GM10847 (cell line): Measurements from ENCODE around the gene GPR132.

Experiments
- POLR2A ChIP-seq: IDR thresholded peaks from 2 replicates; pipeline ENCODE4 v1.6.1; 2011; ENCODE audit not compliant: insufficient read length; ENCODE audit errors: extremely low read depth

The GPR132 gene

DNA sequence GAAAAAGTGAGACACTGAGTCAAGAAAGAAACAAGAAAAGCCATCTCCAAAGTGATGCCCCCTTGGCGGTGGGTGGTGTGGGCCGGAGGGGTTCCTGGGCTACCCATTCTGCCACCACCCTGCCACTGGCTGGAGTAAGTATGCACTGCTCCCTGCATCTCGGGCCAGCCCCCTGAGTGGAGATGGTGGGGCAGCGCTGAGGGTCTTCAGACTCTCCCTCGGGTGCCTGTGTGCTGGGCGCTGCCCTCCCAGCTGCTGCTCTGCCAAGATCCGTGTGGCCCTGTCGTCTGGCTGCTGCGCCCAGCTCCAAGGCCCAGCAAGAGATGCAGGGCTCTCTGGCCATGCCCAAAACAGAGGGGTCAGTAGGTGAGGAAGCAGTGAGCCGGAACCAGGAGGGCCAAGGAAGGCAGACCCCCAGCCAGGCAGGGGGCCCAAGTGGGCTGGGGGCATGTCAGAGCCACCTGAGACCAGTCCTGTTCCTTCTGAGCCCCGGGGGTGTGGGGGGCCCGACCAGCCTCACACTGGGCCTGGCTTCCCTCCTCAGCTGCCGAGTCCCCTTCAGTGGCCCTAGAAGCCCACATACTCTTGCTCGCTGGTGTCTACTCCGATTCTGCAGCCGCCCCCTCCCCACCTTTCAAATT, 5.2 kb downstream of the GPR132 start:
- peak; percentile 7 for TF ChIP-seq POLR2A

DNA sequence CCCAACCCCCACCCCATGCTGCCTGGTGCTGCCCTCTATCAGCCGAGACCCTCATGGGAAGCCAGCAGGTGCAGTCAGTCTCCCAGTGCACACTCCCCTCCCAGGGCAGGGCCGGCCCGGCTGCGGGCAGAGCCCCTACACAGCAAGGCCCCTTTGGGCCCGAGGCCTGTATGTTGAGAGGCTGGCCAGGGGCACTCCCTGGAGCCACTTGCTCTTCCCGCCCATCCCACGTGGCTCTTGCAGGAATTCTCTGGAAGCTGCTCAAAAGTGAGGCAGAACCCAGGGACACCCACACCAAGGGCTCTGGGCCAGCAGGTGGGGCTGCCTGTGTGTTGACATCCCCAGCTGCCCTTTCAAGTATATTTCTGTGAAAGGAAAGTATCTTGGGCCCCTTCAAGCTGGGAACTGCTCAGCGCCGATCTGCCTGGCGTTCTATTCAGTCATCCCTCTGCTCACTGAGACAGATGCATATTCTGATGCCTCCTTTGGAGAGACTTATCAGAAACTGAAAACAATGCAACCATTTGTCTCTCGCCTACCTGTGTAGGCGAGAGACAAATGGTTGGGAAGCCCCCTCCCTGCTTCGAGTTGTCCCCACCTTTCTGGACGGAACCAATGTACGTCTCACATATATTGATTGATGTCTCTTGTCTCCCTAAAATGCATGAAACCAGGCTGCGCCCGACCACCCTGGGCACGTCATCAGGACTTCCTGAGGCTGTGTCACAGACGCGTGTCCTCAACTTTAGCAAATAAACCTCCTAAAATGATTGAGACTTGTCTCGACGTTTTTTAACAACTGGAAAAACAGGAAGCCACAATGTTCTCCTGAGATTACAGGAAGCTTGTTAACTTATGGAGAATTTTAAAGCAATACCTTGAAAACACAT, 6.0 kb downstream of the GPR132 start:
- no peak for TF ChIP-seq POLR2A

DNA sequence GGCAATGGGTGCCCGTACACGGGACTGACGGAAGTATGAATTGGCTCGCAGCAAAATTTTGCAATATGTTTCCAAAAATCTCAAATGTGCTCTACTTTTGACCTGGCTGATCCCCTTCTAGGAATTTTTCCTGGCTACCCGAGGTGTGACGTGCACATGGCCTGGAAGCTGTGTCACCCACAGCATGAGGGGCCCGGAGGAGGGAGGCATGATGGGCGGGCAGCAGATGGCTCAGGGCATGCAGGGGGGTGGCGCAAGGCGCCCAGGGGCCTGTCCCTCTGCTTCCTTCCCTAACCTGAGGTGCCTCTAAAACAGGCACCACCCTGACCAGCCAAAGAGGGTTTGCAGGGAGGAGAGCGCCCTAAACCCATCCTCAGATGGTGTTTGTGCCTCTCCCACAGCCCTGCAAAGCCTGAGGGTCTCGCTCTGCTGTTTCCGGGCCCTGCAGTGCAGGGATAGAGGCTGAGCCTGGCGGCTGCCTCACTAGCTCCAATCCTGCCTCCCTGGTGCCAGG, 6.7 kb downstream of the GPR132 start:
- TF ChIP-seq POLR2A: no peak

DNA sequence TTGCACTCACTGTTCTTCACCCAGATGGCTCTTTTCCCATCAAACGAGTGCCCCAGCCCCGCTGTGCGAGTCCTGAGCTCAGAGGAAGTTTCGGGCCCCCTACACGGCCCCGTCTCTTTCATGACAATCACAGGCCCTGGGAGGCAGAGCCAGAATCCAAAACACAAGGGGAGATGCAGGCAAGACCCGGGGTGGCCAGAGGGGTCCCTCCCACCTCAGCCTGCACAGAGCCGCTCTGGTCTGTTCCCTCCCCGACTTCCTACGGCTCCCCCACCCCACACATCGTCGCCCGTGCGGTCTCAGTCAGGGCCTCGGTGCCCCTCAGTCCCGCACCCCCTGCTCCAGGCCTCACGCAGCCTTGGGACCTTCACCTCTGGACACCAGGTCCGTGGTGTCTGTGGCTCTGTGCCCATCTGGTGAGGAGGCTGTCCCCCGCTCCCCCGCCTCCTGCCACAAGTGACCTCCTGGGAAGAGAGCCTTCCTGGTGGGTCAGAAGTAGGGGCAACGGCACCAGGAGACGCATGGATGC, 8.9 kb downstream of the GPR132 start:
- no peak for TF ChIP-seq POLR2A

- no peak for TF ChIP-seq POLR2A
Observed at GRCh38 chr14:105055736-105056302, 9.4 kb downstream of the GPR132 start.

- TF ChIP-seq POLR2A: no peak
Observed at GRCh38 chr14:105055334-105055733, 9.9 kb downstream of the GPR132 start.

DNA sequence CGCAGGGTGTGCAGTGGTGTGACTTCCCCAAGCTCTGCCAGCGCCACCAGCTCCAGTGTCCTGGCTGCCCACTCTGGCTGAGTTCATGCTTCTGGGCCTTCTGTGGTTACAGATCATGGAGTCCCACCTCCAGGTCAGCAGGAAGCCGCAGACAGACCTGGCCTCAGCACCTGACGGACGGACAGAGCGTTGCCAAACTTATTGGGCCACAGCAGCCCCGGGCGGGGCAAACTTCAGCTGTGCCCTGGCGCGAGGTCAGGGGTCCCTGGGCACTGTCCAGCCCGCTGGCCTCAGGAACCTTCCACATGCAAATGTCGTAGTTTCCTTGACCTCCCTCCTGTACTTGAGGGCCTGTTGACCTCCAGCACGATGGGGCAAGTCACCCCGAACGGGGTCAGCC, 11.2 kb downstream of the GPR132 start:
- TF ChIP-seq POLR2A: no peak

- no peak for TF ChIP-seq POLR2A
Observed at GRCh38 chr14:105053421-105053820, 11.8 kb downstream of the GPR132 start.

- no peak for TF ChIP-seq POLR2A
Observed at GRCh38 chr14:105052110-105052458, 13.1 kb downstream of the GPR132 start.

- no peak for TF ChIP-seq POLR2A
Observed at GRCh38 chr14:105051182-105052109, 13.8 kb downstream of the GPR132 start.

GRCh38 chr14:105050551-105050897, 14.7 kb downstream of the GPR132 start:
- no peak for TF ChIP-seq POLR2A

DNA sequence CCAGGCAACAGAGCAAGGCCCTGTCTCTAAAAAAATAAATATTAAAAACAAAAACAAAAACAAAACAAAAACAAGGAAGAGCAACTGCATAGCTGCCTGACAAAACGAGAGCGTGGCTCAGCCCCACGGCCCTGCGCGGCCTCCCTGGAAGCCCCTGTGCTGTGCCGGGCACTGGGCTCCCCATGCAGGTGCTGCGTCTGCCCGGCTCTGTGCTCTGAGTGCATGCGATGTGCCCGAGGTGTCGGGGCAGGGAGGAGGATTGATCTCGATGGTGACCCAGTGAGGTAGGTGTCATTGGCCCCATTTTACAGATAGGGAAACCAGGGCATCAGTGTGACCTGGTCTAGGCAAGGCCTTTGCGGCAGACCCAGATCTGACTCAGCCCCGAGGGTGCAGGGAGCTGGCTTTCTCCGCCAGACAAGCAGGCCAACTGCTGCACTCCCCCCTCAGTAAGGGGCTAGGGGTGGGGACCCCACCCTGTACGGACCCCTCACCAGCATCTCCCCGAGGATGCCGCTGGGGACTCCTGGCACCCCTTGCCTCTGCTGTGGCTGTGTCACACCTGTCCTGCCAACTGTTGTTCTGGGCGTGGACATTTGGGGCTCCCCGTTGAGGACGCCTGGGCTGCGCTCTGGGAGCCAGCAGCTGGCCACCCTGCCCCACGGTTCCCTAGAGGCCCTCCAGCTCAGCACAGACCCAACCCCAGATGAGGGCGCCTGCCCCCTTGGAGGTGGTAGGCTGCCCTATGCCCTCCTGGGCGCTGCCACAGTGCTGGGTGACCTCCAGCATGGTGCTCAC, 15.3 kb downstream of the GPR132 start:
- no peak for TF ChIP-seq POLR2A

- TF ChIP-seq POLR2A: no peak
Observed at GRCh38 chr14:105047283-105048016, 17.8 kb downstream of the GPR132 start.
